ENCODE results near the gene RAP2A. TPM values are rescaled to one million over a fixed set of nuclear protein-coding genes. Genes with fewer than 3 reads are reported as not detected.
A peak's percentile ranks its signal among the peaks of the same experiment; 100 is the strongest.

RAP2A gene
- total and polyA plus RNA-seq, 10 of the 15 experiments (the other 5 are each of a cell fraction or from before 2014, with no cell fraction given): 3.5 to 35.1 (median 14.9) TPM

GRCh38 chr13:97431171-97431764 is 2.7 kb upstream of the RAP2A start (continued):
- TF ChIP-seq ZNF592 (IDR thresholded peaks at IDR 0.05): no peak
- no peak for TF ChIP-seq YBX1 (IDR thresholded peaks at IDR 0.05)
- no peak for TF ChIP-seq EZH2 (IDR thresholded peaks at IDR 0.05; ENCODE audit: borderline replicate concordance, control insufficient read depth, low read depth, low read length)
- TF ChIP-seq NR2F1 (conservative IDR thresholded peaks at IDR 0.05): no peak

DNA sequence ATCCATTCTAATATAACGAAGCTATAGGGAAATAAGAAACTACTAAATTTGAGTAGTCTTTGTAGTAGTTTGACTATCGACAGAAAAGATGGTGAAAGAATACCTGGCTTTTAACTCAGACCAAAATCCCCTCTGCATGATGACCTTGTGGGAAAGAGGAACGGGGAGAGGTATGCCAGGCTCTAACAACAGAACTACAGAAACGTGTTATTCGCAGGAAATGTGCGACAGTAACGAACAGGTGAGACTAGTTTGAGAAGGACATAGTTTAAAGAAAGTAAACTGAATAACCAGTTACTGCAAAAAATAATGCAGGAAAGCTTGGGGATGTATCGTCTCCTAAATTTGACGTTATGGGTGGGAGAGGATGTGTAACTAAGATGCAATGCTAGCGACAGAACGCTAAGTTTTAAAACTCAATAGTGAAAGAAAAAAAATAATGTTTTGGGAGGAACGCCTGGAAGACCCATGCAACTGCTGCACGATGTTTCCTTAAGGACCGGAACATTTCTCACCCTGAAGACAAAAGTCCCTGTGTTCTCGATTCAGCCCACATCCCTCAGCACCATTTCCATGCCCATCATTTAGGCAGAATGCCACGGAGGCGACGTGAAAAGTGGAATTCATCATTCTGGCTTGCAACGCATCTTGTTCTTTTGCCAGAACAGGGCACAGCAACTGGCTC is 1.6 kb upstream of the RAP2A start:
- ChIA-PET CTCF (interaction anchor here (1.0 to 2.0 kb wide), 15 partner anchors 9 to 1410 kb away, joined by 3 to 17 read pairs (median 5); partner anchors contain the start of gene MBNL2), POLR2A (interaction anchor here (1.1 to 9.1 kb wide), 9 partner anchors 10 to 1072 kb away, joined by 4 to 108 read pairs (median 5); partner anchors contain the start of gene MBNL2), RAD21 (ENCODE audit: unreplicated experiment) (interaction anchor here (0.8 to 10.4 kb wide), 18 partner anchors 8 to 322 kb away, joined by 3 to 179 read pairs (median 4); partner anchors contain the start of gene MBNL2), SMC1A (ENCODE audit: uncharacterized antibody, unreplicated experiment) (interaction anchor here (0.7 to 12.0 kb wide), 19 partner anchors 7 to 1254 kb away, joined by 3 to 165 read pairs (median 4); partner anchors contain the start of gene MBNL2)
- peak overlapping the region; percentile 72 for H3K4me3 ChIP-seq
- DNase-seq (ENCODE audit: low read depth, low spot score) (no peak), FAIRE-seq (peak; percentile 77), ATAC-seq (no peak)
- peak overlapping the region; percentile 45 for H3K9ac ChIP-seq (ENCODE audit: control insufficient read depth, insufficient read depth, low read length)
- intact Hi-C loops (cut with micrococcal nuclease; ENCODE audit: unreplicated experiment): loop anchor here (2.0 to 10.0 kb wide), 4 partner anchors 210 to 1755 kb away; partner anchors contain the start of genes DNAJC3 and MBNL2
- H4K20me1 ChIP-seq (ENCODE audit: control insufficient read depth, insufficient read depth): no peaks in the 10 kb centered on the region
- H3K27ac ChIP-seq (ENCODE audit: control insufficient read depth, insufficient read depth): peak overlapping the region; percentile 49
- no peaks in the 10 kb centered on the region for H3K27me3 ChIP-seq (replicated peaks in 1 of 2; ENCODE audit: control insufficient read depth in 2 of 2, insufficient read depth in 2 of 2, low read length in 1 of 2)
- peak overlapping the region; percentile 58 for H3K4me2 ChIP-seq (ENCODE audit: control insufficient read depth, insufficient read depth)
- H3K9me3 ChIP-seq (replicated peaks; ENCODE audit: control insufficient read depth, insufficient read depth, low read length): no peaks in the 10 kb centered on the region
- in situ Hi-C loops (cut with MboI): loop anchor here (25.0 kb wide), 2 partner anchors 1130 to 1745 kb away; partner anchors contain the start of gene DNAJC3
- H2AFZ ChIP-seq (ENCODE audit: control insufficient read depth, low read depth, low read length): peak overlapping the region; percentile 93
- H3K79me2 ChIP-seq (ENCODE audit: control insufficient read depth, insufficient read depth, low read length): peaks cover 30% of the 10 kb centered on the region
- BruUV-seq (replicated peaks): TSS peak; percentile 79
- H3K36me3 ChIP-seq (ENCODE audit: control insufficient read depth in 2 of 2, insufficient read depth in 2 of 2, low read length in 1 of 2): no peaks in the 10 kb centered on the region
- peaks cover 4% of the 10 kb centered on the region; the same call in 1 of the 2 replicates for H3K4me1 ChIP-seq (ENCODE audit: control insufficient read depth, insufficient read depth, low read length)
- WGBS (ENCODE audit: insufficient coverage, insufficient replicate concordance, low lambda C conversion rate, missing lambda C conversion rate): under 1% methylated on average over 19 of the region's 19 CpGs
- no peak for TF ChIP-seq CREB1 (IDR thresholded peaks at IDR 0.05; ENCODE audit: low read depth)
- 0 out of 2 replicates have a peak, but pooled peaks have one; percentile 13 for TF ChIP-seq BACH1 (IDR thresholded peaks at IDR 0.05; ENCODE audit: borderline replicate concordance)
- TF ChIP-seq NKRF (conservative IDR thresholded peaks at IDR 0.05): 0 out of 2 replicates have a peak, but pooled peaks have one; percentile 46
- TF ChIP-seq IKZF1 (conservative IDR thresholded peaks at IDR 0.05): peak; percentile 36; the same call in 1 of the 2 replicates
- TF ChIP-seq IKZF2 (IDR thresholded peaks at IDR 0.05): 0 out of 4 replicates have a peak, but pooled peaks of 1 of the 2 experiments have one; percentile 9
- TF ChIP-seq DPF2 (IDR thresholded peaks at IDR 0.05): peak; percentile 31; the same call in 1 of the 2 replicates
- TF ChIP-seq SPI1 (IDR thresholded peaks at IDR 0.05; ENCODE audit: borderline replicate concordance, insufficient read depth, low read depth, low read length): peak; percentile 41; the same call in 1 of the 2 replicates
- 0 out of 2 replicates have a peak, but pooled peaks have one; percentile 24 for TF ChIP-seq LARP7 (IDR thresholded peaks at IDR 0.05)
- 0 out of 2 replicates have a peak, but pooled peaks have one; percentile 8 for TF ChIP-seq YY1 (IDR thresholded peaks at IDR 0.05; ENCODE audit: low read depth, low read length)
